ENCODE results near the gene CCDC188. TPM values are rescaled to one million over a fixed set of nuclear protein-coding genes. Genes with fewer than 3 reads are reported as not detected.

CCDC188 gene
- total and polyA plus RNA-seq, 9 of the 15 experiments (the other 6 are each of a cell fraction or from before 2014, with no cell fraction given): not detected

GRCh38 chr22:20115691-20116375 is 35.0 kb downstream of the CCDC188 start, which contains the start of gene RANBP1 (continued):
- TF ChIP-seq NR2F6 (CRISPR knock-in tag; IDR thresholded peaks at IDR 0.05): 0 out of 2 replicates have a peak, but pooled peaks have one; percentile 1
- no peak for TF ChIP-seq TAF9B (IDR thresholded peaks at IDR 0.05; ENCODE audit: partially characterized antibody)
- 0 out of 4 replicates have a peak, but pooled peaks of 1 of the 2 experiments have one; percentile 2 for TF ChIP-seq TEAD1 (CRISPR knock-in tag; IDR thresholded peaks at IDR 0.05)
- no peak for TF ChIP-seq RBM25 (IDR thresholded peaks at IDR 0.05; ENCODE audit: low read depth, low read length, severe bottlenecking)
- TF ChIP-seq TRIM25 (IDR thresholded peaks at IDR 0.05; ENCODE audit: borderline replicate concordance): 0 out of 2 replicates have a peak, but pooled peaks have one; percentile 34
- TF ChIP-seq WHSC1 (IDR thresholded peaks at IDR 0.05; ENCODE audit: low read length): peak; percentile 54
- TF ChIP-seq TFAP4 (CRISPR knock-in tag; IDR thresholded peaks at IDR 0.05; ENCODE audit: borderline replicate concordance): no peak
- TF ChIP-seq IFI16 (CRISPR knock-in tag; IDR thresholded peaks at IDR 0.05): no peak
- 0 out of 2 replicates have a peak, but pooled peaks have one; percentile 22 for TF ChIP-seq HDAC6 (IDR thresholded peaks at IDR 0.05; ENCODE audit: low read depth, low read length)
- TF ChIP-seq RAD21 (CRISPR knock-in tag; conservative IDR thresholded peaks at IDR 0.05 in 1 of 2, IDR thresholded peaks at IDR 0.05 in 1 of 2): 0 out of 4 replicates have a peak, but pooled peaks of 1 of the 2 experiments have one; percentile 19
- TF ChIP-seq ZNF764 (CRISPR knock-in tag; IDR thresholded peaks at IDR 0.05; ENCODE audit: low read depth): peak; percentile 91
- peak; percentile 5; the same call in 1 of the 2 replicates for TF ChIP-seq RREB1 (CRISPR knock-in tag; IDR thresholded peaks at IDR 0.05)
- peak; percentile 22; the same call in 1 of the 2 replicates for TF ChIP-seq MAFK (IDR thresholded peaks at IDR 0.05; ENCODE audit: low read length)
- TF ChIP-seq THAP12 (CRISPR knock-in tag; IDR thresholded peaks at IDR 0.05): peak; percentile 54; the same call in 1 of the 2 replicates
- no peak for TF ChIP-seq SMC3 (conservative IDR thresholded peaks at IDR 0.05; ENCODE audit: insufficient read depth, low read depth, low read length)
